Stimulated activated CD8-positive, alpha-beta memory T cell treated with anti-CD3 and anti-CD28 coated beads, Interleukin-7, amount 100 ng/mL, for 1 hour (primary cell): ENCODE data around the gene FAM47E.
"Not testable (repeated sequence)": the region's sequence is repeated elsewhere in the genome, so short reads cannot be mapped to it uniquely, and the experiment has no call there.

Experiments
- DNase-seq, 2 donors: peaks; one replicate each; pipeline ENCODE4 v3.0.0-alpha.2; 2020; ENCODE audit warnings: low read depth in 2 of 2

Gene FAM47E

DNA sequence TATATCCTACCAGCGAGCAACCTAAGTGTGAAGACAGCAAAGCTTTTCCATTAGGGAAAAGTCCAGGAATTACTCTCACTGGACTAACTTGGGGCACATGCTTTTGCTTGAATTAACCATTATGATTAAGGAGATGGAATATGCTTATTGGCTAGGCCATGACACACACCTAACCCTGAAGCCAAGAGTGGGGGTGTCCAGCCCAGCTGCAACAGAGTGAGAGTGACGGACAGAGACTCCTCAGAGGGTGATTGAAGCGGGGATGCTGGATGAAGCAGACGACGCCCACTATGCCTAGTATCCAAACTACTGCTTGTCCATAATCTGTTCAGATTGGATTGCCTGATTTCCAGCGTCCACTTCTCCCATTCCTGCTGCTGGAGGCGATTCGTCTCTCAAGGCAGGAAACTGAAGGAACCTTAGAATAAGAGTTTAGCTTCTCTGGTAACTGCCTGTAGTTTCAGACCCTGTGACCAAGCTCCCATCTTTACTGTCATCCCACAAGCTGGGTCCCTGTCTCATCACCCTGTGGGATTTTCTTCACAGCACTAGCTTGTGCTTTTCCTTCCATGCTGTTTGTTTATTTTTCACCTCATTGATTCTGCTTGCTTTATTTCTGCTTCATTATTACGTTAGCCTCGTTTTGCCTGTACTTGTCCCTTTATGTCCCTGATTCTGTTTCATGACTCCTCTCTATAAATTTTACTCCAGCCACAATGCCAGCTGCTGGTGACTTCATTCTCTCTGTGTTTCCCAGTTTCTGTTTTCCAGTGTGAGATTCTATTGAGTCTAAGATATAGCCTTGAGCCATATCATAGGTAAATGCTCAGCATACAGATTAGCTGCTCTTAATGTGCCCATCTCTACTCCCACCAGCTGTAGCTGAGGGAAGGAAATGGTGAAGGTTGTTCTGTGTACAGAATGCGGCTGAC is 19.0 kb downstream of the FAM47E start:
- DNase-seq, result no peak

DNA sequence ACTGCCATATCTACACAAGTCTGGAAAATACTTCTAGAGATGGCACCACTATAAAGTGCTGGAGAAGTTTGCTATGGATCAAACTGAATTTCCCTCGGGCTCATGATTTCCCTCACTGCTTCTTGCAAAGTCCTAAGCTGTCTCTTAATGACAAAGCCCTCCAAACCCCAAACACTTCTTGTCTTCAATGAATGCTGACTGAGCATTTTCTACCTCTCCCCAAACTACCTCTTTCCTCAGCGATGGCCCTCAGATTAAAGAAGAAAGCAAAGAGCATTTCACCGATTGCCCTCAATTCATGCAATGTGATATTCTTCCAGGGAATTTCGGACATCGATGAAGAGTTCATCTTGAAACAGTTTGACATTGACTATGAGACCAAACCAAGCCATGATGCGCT is 19.7 kb downstream of the FAM47E start:
- DNase-seq, result no peak

DNA sequence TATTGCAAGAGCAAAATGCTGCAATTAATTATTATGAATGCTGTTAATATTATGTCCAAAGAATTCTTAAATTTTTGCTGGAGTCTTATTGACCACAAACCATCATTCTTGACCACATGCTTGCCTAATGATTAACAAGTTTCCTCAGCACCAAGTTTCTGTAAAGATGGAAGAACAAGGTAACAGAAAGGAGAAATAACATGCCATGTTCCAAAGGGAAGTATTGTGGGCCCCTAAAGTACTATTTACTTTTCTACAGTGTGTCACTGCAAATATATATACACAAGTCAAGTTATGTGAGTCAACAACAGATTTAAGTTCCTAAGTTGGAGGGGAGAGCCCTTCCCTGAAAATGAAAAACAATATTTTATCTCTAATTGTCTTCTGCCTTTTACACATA is 20.6 kb downstream of the FAM47E start:
- DNase-seq, result no peak

DNA sequence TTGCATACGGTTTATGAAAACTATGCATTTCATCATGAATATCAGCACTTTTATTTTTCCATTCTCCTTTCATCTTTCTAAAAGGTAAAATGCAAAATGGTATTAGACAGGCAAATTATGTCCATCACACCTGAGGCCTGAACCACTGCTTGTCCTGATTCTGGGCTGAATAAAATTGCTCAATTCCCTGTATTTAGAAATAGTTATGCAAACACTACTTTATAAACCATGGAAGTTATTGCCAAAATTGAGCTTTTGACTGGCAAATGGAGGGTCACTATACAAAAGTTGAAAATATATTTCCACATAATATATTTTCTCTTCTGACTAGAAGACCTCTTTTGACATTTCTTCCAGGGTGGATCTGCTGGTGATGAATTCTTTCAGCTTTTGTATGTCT is 21.1 kb downstream of the FAM47E start:
- no peak for DNase-seq

DNA sequence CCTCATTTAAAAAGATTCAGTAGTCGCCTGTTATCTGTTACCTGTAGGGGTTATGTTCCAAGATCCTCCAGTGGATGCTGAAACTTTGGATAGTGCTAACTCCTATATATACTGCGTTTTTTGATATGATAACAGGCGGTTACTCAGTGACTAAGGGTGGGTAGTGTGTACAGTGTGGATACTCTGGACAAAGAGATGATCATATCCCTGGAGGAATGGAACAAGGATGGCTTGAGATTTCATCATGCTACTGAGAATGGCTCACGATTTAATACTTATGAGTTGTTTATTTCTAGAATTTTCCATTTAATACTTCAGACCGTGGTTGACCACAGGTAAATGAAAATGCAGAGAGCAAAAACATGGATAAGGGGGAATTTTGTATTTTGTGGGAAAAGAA is 21.5 kb downstream of the FAM47E start:
- no peak for DNase-seq

DNA sequence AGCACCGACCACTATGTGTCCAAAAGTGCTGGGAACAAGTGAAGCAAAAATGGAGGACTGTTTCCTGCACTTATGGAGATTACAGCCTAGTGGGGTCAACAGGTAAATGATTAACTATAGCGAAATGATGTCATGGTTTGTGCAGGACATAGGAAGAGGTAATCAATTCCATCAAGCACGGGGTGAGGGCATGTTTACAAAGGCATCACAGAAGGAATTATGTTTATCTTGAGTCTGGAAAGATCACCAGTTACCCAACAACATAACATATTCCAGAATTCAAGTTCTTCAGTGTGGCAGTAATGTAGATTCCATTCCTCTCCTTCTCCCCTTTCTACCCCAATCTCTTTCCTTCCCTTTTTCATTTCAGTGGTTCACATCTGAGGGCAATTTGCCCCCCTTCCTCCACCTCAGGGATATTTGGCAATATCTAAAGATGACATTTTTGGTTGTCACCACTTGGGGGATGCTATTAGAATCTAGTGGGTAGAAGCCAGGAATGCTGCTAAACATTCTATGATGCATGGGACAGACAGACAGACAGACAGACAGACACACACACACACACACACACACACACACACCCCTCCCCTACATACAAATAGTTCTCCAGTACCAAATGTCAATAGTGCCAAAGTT is 24.1 kb downstream of the FAM47E start:
- no peak for DNase-seq

DNA sequence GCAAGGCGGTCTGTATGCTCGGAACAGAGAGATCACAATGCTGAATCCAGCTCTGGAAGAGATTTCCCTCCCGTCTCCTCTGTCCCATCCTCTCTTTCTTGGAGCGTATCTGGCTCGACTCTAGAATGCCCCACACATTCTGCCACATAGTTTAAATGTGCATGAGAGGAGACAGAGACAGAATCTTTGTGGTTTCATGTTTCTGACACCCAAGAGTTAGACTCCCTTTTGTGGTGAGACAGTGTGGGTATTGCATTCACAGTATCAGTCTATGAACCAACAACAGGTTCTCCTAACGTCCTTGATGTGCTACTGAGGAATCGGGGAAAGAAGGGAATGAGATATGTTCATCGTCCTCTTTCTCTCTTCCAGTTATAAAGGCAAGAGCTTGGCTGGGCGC is 25.3 kb downstream of the FAM47E start:
- no peak for DNase-seq

DNA sequence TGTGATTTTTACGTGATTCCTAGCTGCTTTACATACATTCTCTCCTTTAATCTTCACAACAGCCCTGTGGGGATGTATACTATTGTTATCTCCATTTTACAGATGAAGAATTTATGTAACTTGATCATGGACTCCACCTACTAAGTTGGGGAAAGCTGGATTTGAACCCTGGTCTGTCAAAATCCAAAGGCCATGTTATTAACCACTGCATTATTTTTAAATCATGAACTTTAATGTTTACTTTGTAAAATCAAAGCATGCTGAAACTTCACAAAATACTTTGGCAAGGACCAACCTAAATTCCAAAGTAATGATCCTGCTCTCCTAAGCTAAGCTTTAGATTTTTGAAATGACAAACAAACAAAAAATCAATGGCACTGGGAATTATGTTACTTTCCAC is 26.1 kb downstream of the FAM47E start:
- no peak for DNase-seq

DNA sequence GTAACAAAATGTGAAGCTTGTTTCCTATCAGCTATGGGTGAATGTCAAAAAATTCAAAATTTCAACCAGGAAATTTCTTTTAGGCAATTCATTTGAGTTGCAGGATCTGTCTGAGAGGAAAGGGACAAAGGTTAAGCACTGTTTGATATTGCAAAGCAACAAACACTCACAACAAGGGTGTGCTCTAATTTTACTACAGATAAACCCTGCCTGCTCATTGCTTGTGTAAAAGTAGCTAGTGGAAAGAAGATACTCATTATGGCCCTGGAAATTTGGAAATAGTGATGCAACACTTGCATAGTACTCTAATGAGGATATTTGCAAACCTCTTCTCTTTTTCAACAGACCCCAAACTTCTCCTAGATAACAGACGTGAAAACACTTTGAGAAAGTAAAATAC is 27.1 kb downstream of the FAM47E start:
- no peak for DNase-seq

DNA sequence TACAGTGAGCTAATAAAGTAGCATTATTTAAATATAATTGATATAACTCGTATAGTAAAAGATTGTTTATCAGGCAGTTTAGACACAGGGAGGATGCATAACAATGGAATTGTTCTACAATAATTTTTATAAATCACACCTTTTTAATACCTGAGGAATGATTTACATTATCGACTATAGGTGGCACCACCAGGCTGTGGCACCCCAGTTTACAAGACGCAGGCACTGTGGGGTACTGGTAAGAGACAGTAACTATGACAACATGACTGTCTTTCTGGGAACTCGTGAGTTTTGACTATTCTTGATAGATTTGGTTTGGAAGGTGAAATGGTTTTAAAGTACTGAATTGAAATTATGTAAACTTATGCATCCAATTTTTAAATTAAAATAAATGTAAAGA is 27.9 kb downstream of the FAM47E start:
- DNase-seq, result no peak

DNA sequence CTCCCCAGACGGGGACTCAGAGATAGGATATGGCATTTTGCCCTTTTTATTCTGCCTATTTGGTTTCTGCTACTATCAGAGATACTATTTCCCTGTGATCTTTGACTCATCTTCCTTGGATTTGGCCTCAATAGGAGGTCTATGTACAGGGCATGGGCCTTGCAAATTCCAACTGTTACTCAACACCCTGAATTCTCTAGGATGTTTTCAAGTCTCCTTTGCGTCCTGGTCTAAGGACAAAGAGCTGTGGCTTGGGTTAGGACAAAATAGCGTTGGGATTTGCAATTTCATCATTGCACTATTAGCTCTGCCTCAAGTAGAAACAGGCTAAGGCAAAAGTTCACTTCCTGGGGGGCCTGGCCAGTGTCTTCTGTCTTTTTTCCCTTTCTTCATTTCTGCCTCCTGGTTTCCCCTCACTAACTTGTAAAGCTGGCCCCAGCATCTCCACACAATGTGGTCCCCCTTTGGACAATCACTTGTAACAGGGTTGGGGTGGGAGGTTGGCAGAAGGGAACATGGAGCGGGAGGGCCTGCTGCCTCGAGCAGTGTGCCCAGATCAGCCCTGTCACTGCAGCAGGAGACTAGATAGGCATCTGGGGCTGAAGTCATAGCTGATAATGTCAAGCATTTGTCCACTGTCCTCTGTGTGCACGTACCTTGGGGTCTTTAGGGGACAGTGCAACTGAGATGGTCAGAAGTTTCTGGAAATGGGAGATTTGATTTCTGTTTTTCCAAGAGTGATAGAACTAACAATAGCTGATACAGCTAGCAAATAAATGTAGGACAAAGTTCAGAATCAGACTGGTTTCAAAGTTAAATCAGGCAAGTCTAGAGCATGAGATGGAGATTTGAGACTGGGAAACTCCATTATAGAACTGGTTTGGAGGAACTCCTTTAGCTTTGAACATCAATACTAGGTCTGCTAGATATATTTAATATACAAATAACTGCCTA is 29.2 kb downstream of the FAM47E start:
- DNase-seq, result no peak

DNA sequence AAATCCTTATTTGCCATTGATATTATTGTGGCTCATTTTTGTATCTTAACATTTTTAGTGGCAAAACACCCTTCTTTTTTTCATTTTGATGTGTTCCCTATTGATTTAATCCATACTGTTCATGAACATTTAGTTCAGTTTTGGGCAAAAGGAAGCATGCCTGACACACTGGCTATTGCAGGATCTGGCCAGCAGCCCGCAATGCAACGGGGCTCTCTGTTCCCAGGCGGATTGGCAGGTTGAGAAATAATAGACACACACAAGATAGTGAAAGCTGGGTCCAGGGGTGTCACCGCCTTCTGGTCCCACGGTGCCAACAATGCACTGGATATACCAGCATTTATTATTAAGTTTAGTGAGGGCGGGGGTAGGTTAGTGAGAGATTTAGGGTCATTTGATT is 30.1 kb downstream of the FAM47E start:
- DNase-seq, result not testable (repeated sequence)

DNA sequence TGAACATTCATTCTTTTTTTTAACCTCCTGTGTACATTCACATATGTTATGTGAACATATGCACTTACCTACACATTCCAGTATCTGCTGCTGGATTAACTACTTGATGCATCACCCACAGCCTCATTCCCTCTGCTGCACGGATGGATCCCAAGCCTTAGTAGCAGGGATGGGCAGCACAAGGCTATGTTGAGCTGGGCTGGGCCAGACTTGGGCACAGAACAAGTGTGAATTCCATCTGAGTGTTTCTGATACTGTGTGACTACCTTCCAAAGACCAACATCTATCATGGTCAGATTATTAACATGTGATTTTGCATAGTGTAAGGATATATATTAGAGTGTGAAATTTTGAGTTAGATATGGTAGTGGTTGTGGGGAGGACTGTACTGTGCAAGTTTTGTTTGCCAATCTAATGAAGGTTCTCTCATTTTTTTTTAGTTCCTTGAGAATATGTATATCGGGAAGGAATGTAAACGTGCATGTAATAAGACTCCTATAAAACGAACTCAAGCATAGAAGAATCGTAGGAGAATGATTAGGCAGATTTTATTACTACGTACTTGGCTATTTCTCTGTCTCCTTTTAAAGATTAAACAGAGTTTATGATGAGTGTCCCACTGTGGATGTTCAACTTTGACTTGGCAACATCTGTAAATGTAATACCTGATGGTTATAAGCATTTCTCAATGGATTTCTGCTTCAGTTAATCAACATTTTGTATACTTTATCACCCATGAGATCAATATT is 31.6 kb downstream of the FAM47E start:
- DNase-seq, result no peak

DNA sequence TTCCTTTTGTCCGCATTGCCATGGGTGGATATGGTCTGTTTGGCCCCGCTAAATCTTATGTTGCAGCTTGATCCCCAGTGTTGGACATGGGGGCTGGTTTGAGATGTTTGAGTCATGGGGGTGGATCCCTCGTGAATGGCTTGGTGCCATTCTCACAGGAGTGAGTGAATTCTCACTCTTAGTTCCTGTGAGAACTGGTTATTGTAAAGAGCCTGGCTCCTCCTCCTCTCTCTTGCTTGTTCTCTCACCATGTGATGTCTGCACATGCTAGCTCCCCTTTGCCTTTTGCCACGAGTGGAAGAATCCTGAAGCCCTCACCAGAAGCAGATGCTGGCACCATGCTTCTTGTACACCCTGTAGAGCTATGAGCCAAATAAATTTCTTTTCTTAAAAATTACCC is 32.4 kb downstream of the FAM47E start:
- DNase-seq, result no peak

DNA sequence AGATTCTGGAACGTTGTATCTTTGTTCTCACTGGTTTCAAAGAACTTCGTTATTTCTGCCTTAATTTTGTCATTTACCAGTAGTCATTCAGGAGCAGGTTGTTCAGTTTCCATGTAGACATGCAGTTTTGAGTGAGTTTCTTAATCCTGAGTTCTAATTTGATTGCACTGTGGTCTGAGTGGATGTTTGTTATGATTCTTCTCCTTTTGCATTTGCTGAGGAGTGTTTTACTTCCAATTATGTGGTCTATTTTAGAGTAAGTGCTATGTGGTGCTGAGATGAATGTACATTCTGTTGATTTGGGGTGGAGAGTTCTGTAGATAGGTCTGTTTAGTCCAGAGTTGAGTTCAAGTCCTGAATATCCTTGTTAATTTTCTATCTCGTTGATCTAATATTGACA is 36.3 kb downstream of the FAM47E start:
- not testable (repeated sequence) for DNase-seq

DNA sequence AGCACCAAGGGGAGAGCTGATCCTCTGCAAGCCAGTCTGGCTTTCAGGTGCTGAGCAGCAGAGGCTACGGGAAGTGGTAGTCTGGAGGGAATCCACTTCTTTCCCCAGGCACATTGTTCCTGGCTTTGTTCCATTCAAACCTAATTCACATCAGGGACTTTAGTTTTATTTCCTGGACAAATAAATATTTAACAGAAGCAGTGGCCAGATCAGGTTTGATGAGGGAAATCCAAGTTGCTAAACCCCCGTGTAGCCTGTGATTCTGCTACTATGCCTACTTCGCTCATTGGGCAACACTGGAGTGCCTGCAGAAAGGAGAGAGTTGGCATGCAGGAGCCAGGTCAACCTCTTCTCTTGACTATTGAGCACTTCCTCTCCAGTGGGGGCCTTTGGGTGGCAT is 41.2 kb downstream of the FAM47E start:
- no peak for DNase-seq

DNA sequence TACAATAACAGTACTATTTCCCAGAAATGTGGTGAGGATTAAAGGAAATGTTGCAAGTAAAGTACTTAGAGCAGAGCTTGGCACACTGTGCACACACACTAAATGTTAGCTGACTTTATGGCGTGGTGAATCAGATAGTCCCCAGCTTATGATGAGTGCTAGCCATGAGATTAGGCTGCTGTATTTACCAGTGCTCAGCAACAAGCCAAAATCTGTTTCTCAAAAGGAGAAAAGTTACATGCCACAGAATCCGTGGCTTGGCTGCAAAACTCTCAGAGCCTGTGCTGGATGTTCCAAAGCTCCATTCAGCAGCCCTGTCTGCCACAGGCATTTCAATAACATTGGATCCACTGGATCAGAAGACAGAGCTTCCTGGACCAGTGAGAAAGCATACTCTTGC is 42.3 kb downstream of the FAM47E start:
- DNase-seq, result no peak

DNA sequence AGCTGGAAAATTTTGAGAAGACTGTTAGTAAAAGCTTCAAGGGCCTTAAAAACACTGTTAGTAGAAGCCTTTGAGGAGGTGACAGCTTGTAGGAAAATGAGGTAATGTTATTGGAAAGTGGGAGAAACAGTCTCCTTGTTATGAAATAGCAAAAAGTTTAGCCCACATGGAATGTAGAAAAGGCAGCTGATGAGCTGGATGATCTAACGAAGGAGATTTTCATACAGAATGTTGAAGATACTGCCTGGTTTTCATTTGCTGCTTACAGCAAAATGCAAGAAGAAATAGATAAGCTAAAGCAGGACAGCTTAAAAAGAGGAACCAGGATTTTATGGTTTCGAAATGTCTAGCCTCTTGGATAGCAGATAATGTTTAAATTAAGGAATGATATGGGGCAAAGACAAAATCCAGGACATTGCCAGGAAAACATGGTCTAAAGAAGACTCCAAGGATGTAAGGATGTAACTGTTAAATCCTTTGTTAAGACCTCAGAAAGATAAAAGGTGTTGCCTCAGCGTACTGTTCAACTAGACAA is 44.8 kb downstream of the FAM47E start:
- DNase-seq, result no peak

DNA sequence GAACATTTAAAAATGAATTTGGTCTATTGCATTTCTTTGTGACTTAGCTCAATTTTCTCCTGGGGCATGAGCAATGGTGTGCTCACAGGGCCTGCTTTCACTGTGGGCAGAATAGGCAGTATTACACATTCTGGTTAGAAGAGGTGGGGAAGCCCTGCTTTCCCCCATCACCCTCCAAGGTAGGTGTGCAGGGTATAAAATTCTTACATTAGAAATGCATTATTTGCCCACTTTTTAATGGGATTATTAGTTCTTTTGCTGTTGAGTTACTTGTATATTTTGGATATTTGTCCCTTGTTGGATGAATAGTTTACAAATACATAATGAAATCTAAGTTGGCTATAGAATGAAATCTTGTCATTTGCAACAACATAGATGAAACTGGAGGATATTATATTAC is 46.7 kb downstream of the FAM47E start:
- no peak for DNase-seq

DNA sequence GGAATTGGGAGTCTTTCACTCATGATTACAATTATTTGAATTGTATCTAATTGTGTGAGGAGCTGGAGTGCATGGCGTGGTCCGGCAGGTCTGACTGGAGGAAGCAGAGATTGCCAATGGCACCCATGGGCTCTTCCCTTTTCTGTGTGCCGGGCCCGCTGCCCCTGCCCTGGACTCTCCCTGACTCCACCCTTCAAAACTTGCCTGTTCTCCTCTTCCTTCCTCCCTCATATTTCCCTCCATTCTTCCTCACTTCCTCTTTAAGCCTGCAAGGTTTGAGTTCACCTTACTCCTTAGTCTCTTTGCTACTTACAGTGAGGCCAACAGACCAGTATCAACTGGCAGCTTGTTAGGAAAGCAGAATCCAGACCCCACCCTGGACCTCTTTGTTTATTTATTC is 48.5 kb downstream of the FAM47E start:
- no peak for DNase-seq

DNA sequence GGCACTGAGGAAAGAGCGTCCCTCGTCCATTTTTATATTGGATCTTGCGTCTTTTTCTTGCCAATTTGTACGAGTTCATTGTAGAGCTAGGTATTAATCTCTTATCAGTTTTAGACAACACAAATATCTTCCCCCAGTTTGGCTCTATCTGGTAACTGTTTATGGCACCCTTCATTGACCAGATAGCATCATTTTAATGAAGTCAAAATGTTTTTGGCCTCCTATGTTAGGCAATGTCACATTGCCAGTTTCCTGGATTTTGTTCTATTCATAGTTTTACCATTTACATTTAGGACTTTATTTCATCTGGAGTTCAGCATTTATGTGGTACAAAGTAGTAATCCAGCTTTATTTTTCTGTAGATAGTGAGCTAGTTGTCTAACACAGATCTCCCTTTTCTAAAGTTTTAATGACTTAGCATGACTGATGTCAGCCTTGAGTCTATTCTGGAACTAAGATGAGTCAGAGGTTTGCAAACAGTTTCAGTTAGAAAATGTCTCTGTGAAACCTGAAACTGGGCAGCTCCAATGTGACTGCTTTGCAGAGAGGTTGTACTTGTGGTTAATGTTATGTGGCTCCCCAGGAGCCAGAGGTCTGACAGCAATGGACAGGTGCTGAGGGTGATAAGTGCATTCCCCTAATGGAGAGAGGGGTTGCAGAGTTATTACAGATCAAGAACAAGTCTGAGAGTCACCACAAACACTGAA is 49.7 kb downstream of the FAM47E start:
- DNase-seq, result no peak
